Karpas-422 (cell line): ENCODE measurements around the gene SUSD3. TPM values are rescaled to one million over a fixed set of nuclear protein-coding genes. Genes with fewer than 3 reads are reported as not detected.

Experiments used
- DNase-seq: peaks from one replicate; pipeline ENCODE4 v3.0.0-alpha.2; 2015
- H2AFZ ChIP-seq: fragments of 200-600 bp; sonication (generic); 2 replicates; pipeline ENCODE4 v1.6.1; 2014; ENCODE audit warnings: antibody characterized with exemption, low read length, mixed read lengths
- H3K27ac ChIP-seq: fragments of 200-600 bp; sonication (generic); 2 replicates; pipeline ENCODE4 v1.5.1; 2014; ENCODE audit warnings: mild to moderate bottlenecking, low read length, moderate library complexity
- H3K27me3 ChIP-seq: fragments of 200-600 bp; sonication (generic); 2 replicates; pipeline ENCODE4 v1.6.1; 2014; ENCODE audit warnings: low read length, mixed read lengths
- H3K36me3 ChIP-seq: fragments of 200-600 bp; sonication (generic); 2 replicates; pipeline ENCODE4 v1.6.1; 2014; ENCODE audit warnings: low read length, mixed read lengths; ENCODE audit not compliant: insufficient read depth
- H3K4me1 ChIP-seq: fragments of 200-600 bp; sonication (generic); 2 replicates; pipeline ENCODE4 v1.6.1; 2014; ENCODE audit warnings: mild to moderate bottlenecking, low read length, mixed read lengths
- H3K4me2 ChIP-seq: fragments of 200-600 bp; sonication (generic); 2 replicates; pipeline ENCODE4 v1.6.1; 2014; ENCODE audit warnings: low read length, low read depth, mild to moderate bottlenecking; ENCODE audit not compliant: poor library complexity, severe bottlenecking
- H3K4me3 ChIP-seq: fragments of 200-600 bp; sonication (generic); 2 replicates; pipeline ENCODE4 v1.5.1; 2014; ENCODE audit warnings: mild to moderate bottlenecking, antibody characterized with exemption, low read length, mixed read lengths
- H3K79me2 ChIP-seq: fragments of 200-600 bp; sonication (generic); 2 replicates; pipeline ENCODE4 v1.6.1; 2014; ENCODE audit warnings: mild to moderate bottlenecking, low read length, mixed read lengths
- H3K9ac ChIP-seq: fragments of 200-600 bp; sonication (generic); 2 replicates; pipeline ENCODE4 v1.6.0; 2014; ENCODE audit warnings: low read length
- H3K9me2 ChIP-seq: fragments of 200-600 bp; sonication (generic), shearing (Covaris generic); replicated peaks from 2 replicates; pipeline ENCODE4 v1.6.0; 2014; ENCODE audit warnings: mild to moderate bottlenecking, low read length, moderate library complexity; ENCODE audit not compliant: insufficient read depth
- H3K9me3 ChIP-seq: fragments of 300-700, 200-600 bp; sonication (generic); 2 replicates; pipeline ENCODE4 v1.6.1; 2014; ENCODE audit warnings: low read length, mixed read lengths
- H4K20me1 ChIP-seq: fragments of 200-600 bp; sonication (generic); 2 replicates; pipeline ENCODE4 v1.6.1; 2014; ENCODE audit warnings: mild to moderate bottlenecking, antibody characterized with exemption, low read length, low read depth; ENCODE audit not compliant: insufficient read depth
- total RNA-seq: library from RNA; depleted of rRNA; stranded (reverse); fragments of >200 nt; shearing (Covaris generic); gene quantifications from 2 replicates; pipeline ENCODE4 v1.2.3, GENCODE V29; 2014; ENCODE audit warnings: low replicate concordance

SUSD3 gene
- total RNA-seq, 1 experiment from 2014 or later, result 6.2 TPM

GRCh38 chr9:93119703-93119952, 61.1 kb downstream of the SUSD3 start:
- H2AFZ ChIP-seq, result peak overlapping the region; percentile 48; the same call in 1 of the 2 replicates
- H3K36me3 ChIP-seq, result no peaks in the 10 kb centered on the region
- H3K9ac ChIP-seq, result peak overlapping the region; percentile 36
- no peak overlapping the region for H3K4me2 ChIP-seq
- no peaks in the 10 kb centered on the region for H3K79me2 ChIP-seq
- H3K27ac ChIP-seq, result no peak overlapping the region
- H3K9me3 ChIP-seq, result no peaks in the 10 kb centered on the region
- no peaks in the 10 kb centered on the region for H4K20me1 ChIP-seq
- H3K4me3 ChIP-seq, result no peak overlapping the region
- no peaks in the 10 kb centered on the region for H3K9me2 ChIP-seq
- no peak for DNase-seq
- H3K27me3 ChIP-seq, result no peaks in the 10 kb centered on the region
- peaks cover 14% of the 10 kb centered on the region for H3K4me1 ChIP-seq

- H3K4me2 ChIP-seq, result peak overlapping the region; percentile 6
These were observed 61.7 kb downstream of the SUSD3 start for GRCh38 chr9:93119953-93120845.

GRCh38 chr9:93120846-93121315, 62.4 kb downstream of the SUSD3 start:
- Histone ChIP-seq H3K4me2 (no peak overlapping the region), H3K79me2 (no peaks in the 10 kb centered on the region), H3K27ac (no peak overlapping the region), H3K4me1 (peaks cover 14% of the 10 kb centered on the region), H3K27me3 (no peaks in the 10 kb centered on the region), H3K9ac (no peak overlapping the region), H3K9me3 (no peaks in the 10 kb centered on the region), H2AFZ (no peak overlapping the region), H4K20me1 (no peaks in the 10 kb centered on the region), H3K36me3 (no peaks in the 10 kb centered on the region), H3K9me2 (no peaks in the 10 kb centered on the region), H3K4me3 (no peak overlapping the region)
- DNase-seq, result no peak

More at GRCh38 chr9:93119953-93120845, 61.7 kb downstream of the SUSD3 start:
- Histone ChIP-seq H3K27ac (0 out of 2 replicates have a peak overlapping the region, but pooled peaks have one; percentile 17), H3K27me3 (no peaks in the 10 kb centered on the region), H3K36me3 (no peaks in the 10 kb centered on the region), H3K9ac (peak overlapping the region; percentile 36), H3K9me3 (no peaks in the 10 kb centered on the region), H3K4me1 (peaks cover 14% of the 10 kb centered on the region), H3K79me2 (no peaks in the 10 kb centered on the region), H3K9me2 (no peaks in the 10 kb centered on the region), H2AFZ (peak overlapping the region; percentile 48; the same call in 1 of the 2 replicates), H4K20me1 (no peaks in the 10 kb centered on the region), H3K4me3 (no peak overlapping the region)
- peak; percentile 81 for DNase-seq

- H4K20me1 ChIP-seq, result no peaks in the 10 kb centered on the region
- no peaks in the 10 kb centered on the region for H3K9me3 ChIP-seq
- H3K27ac ChIP-seq, result no peak overlapping the region
- no peaks in the 10 kb centered on the region for H3K9me2 ChIP-seq
- no peak overlapping the region for H3K9ac ChIP-seq
- no peaks in the 10 kb centered on the region for H3K27me3 ChIP-seq
- H3K4me1 ChIP-seq, result peaks cover 14% of the 10 kb centered on the region
- H2AFZ ChIP-seq, result no peak overlapping the region
- H3K36me3 ChIP-seq, result no peaks in the 10 kb centered on the region
- no peak for DNase-seq
- H3K4me2 ChIP-seq, result no peak overlapping the region
- no peak overlapping the region for H3K4me3 ChIP-seq
- H3K79me2 ChIP-seq, result no peaks in the 10 kb centered on the region
These were observed 63.1 kb downstream of the SUSD3 start for GRCh38 chr9:93121316-93122241.

- H2AFZ ChIP-seq, result no peak overlapping the region
- H3K4me3 ChIP-seq, result no peak overlapping the region
- H4K20me1 ChIP-seq, result no peaks in the 10 kb centered on the region
- peaks cover 14% of the 10 kb centered on the region for H3K4me1 ChIP-seq
- no peaks in the 10 kb centered on the region for H3K36me3 ChIP-seq
- H3K4me2 ChIP-seq, result no peak overlapping the region
- no peaks in the 10 kb centered on the region for H3K79me2 ChIP-seq
- H3K27me3 ChIP-seq, result no peaks in the 10 kb centered on the region
- no peak overlapping the region for H3K27ac ChIP-seq
- H3K9ac ChIP-seq, result no peak overlapping the region
- H3K9me2 ChIP-seq, result no peaks in the 10 kb centered on the region
- DNase-seq, result no peak
- no peaks in the 10 kb centered on the region for H3K9me3 ChIP-seq
These were observed 64.3 kb downstream of the SUSD3 start for GRCh38 chr9:93122721-93123221.

- H3K9ac ChIP-seq, result no peak overlapping the region
- no peak overlapping the region for H3K27ac ChIP-seq
- no peaks in the 10 kb centered on the region for H3K27me3 ChIP-seq
- no peaks in the 10 kb centered on the region for H3K79me2 ChIP-seq
- no peaks in the 10 kb centered on the region for H3K9me3 ChIP-seq
- no peak overlapping the region for H3K4me2 ChIP-seq
- DNase-seq, result no peak
- H3K4me1 ChIP-seq, result peaks cover 14% of the 10 kb centered on the region
- H2AFZ ChIP-seq, result no peak overlapping the region
- no peaks in the 10 kb centered on the region for H4K20me1 ChIP-seq
- H3K4me3 ChIP-seq, result no peak overlapping the region
- no peaks in the 10 kb centered on the region for H3K9me2 ChIP-seq
- H3K36me3 ChIP-seq, result no peaks in the 10 kb centered on the region
These were observed 65.2 kb downstream of the SUSD3 start for GRCh38 chr9:93123561-93124283.

- no peak overlapping the region for H3K4me2 ChIP-seq
- DNase-seq, result no peak
- no peaks in the 10 kb centered on the region for H3K9me3 ChIP-seq
- no peak overlapping the region for H3K27ac ChIP-seq
- H3K4me1 ChIP-seq, result peaks cover 9% of the 10 kb centered on the region
- H3K79me2 ChIP-seq, result no peaks in the 10 kb centered on the region
- no peak overlapping the region for H3K4me3 ChIP-seq
- no peak overlapping the region for H3K9ac ChIP-seq
- H3K27me3 ChIP-seq, result no peaks in the 10 kb centered on the region
- no peak overlapping the region for H2AFZ ChIP-seq
- no peaks in the 10 kb centered on the region for H3K9me2 ChIP-seq
- H3K36me3 ChIP-seq, result no peaks in the 10 kb centered on the region
- H4K20me1 ChIP-seq, result no peaks in the 10 kb centered on the region
These were observed 66.3 kb downstream of the SUSD3 start for GRCh38 chr9:93124793-93125192.
